Naive thymus-derived CD4-positive, alpha-beta T cell (primary cell): Measurements from ENCODE around the gene RNGTT. TPM values are rescaled to one million over a fixed set of nuclear protein-coding genes. Genes with fewer than 3 reads are reported as not detected.

Experiments
- ATAC-seq: fragments of 150-1000 bp; cut with Tn5 transposase; 2 replicates; pipeline ENCODE4 v1.10.0; 2021; ENCODE audit warnings: mild to moderate bottlenecking, moderate library complexity
- CTCF ChIA-PET: fragments of 350-600 bp; sonication (Branson Sonifier 250); formaldehyde crosslinking; loops from one replicate; lab custom pipeline; 2021; ENCODE audit warnings: antibody characterized with exemption; lab: Charles Lee
- POLR2A ChIA-PET: fragments of 350-600 bp; sonication (Branson Sonifier 250); formaldehyde crosslinking; loops from one replicate; lab custom pipeline; 2021; ENCODE audit warnings: antibody characterized with exemption, inconsistent platforms; lab: Charles Lee
- DNase-seq, 9 donors: peaks; one replicate each; pipeline versions ENCODE4 v3.0.0 to v3.0.0-alpha.2; 2020 to 2022; ENCODE audit warnings: mixed read lengths in 1 of 9
- H3K27ac ChIP-seq: one replicate; pipeline ENCODE4 v1.7.0; 2013; ENCODE audit warnings: mild to moderate bottlenecking, low read depth, low read length, moderate library complexity
- H3K27me3 ChIP-seq, 2 donors: one replicate each; pipeline ENCODE4 v1.7.0; 2013; ENCODE audit warnings: low read length in 2 of 2, mild to moderate bottlenecking in 2 of 2, moderate library complexity in 2 of 2; ENCODE audit not compliant: control insufficient read depth in 2 of 2, insufficient read depth in 2 of 2
- H3K36me3 ChIP-seq, 3 experiments: 1 replicate in 2 of 3; 2 replicates in 1 of 3; pipeline ENCODE4 v1.7.0; 2013; ENCODE audit warnings: low read length in 3 of 3, mild to moderate bottlenecking in 3 of 3, moderate library complexity in 1 of 3; ENCODE audit not compliant: insufficient read depth in 3 of 3, control insufficient read depth in 2 of 3
- H3K4me1 ChIP-seq, 2 donors: one replicate each; pipeline ENCODE4 v1.7.0; 2013; ENCODE audit warnings: low read length in 2 of 2, mild to moderate bottlenecking in 2 of 2, moderate library complexity in 1 of 2; ENCODE audit not compliant: control insufficient read depth in 2 of 2, insufficient read depth in 2 of 2
- H3K4me3 ChIP-seq: 2 replicates; pipeline ENCODE4 v1.7.0; 2013; ENCODE audit warnings: mild to moderate bottlenecking, low read length
- H3K9me3 ChIP-seq, 3 experiments: 1 replicate in 2 of 3; 2 replicates in 1 of 3; pipeline ENCODE4 v1.7.0; 2013; ENCODE audit warnings: low read length in 3 of 3; ENCODE audit not compliant: control insufficient read depth in 2 of 3
- H3K27ac Mint-ChIP-seq, 9 donors: one replicate each; pipeline ENCODE4 v1.8.0; 2020 to 2022; ENCODE audit warnings: mixed read lengths in 9 of 9, mild to moderate bottlenecking in 8 of 9, moderate library complexity in 5 of 9, inconsistent platforms in 2 of 9
- H3K27me3 Mint-ChIP-seq, 5 donors: one replicate each; pipeline ENCODE4 v1.8.0; 2021 to 2022; ENCODE audit warnings: mixed read lengths in 5 of 5, mild to moderate bottlenecking in 1 of 5
- H3K36me3 Mint-ChIP-seq, 5 donors: one replicate each; pipeline ENCODE4 v1.8.0; 2020 to 2022; ENCODE audit warnings: mixed read lengths in 5 of 5, mild to moderate bottlenecking in 3 of 5, inconsistent platforms in 1 of 5
- H3K4me1 Mint-ChIP-seq, 7 donors: one replicate each; pipeline ENCODE4 v1.8.0; 2020 to 2022; ENCODE audit warnings: mixed read lengths in 7 of 7, mild to moderate bottlenecking in 3 of 7, inconsistent platforms in 1 of 7
- H3K4me3 Mint-ChIP-seq, 10 donors: one replicate each; pipeline ENCODE4 v1.8.0; 2020 to 2022; ENCODE audit warnings: mild to moderate bottlenecking in 10 of 10, mixed read lengths in 10 of 10, moderate library complexity in 6 of 10, inconsistent platforms in 2 of 10
- H3K9me3 Mint-ChIP-seq, 11 donors: one replicate each; pipeline ENCODE4 v1.8.0; 2020 to 2022; ENCODE audit warnings: mixed read lengths in 11 of 11, mild to moderate bottlenecking in 4 of 11, inconsistent platforms in 1 of 11, moderate library complexity in 1 of 11
- intact Hi-C, 2 donors: fragments of 100-400 bp; cut with micrococcal nuclease; formaldehyde crosslinking; loops; one replicate each; pipeline ENCODE4 v1.15.1; 2023
- polyA plus RNA-seq, 2 donors: library from polyadenylated mRNA; unstranded; fragments of 300-500 nt; fragmentation: Illumina TruSeq; gene quantifications; one replicate each; pipeline ENCODE4 v1.2.3, GENCODE V29; 2021
- total RNA-seq, 6 experiments: library from RNA in 5 of 6; stranded (reverse) in 5 of 6; gene quantifications; 1 replicate in 5 of 6; 2 replicates in 1 of 6; pipeline ENCODE4 v1.2.3 and lab custom pipeline; 2021 to 2026

Gene RNGTT
- total and polyA plus RNA-seq, 7 experiments from 2014 or later, result 15.4 to 26.5 (median 19.3) TPM

- Histone ChIP-seq H3K4me3 (no peak overlapping the region), H3K36me3 (peaks cover 0 to 12% (median 0%) of the 10 kb centered on the region in 3 experiments), H3K27me3 (no peaks in the 10 kb centered on the region), H3K4me1 (no peaks in the 10 kb centered on the region), H3K9me3 (peaks cover 0 to 22% (median 0%) of the 10 kb centered on the region in 3 experiments), H3K27ac (no peak overlapping the region)
- Mint-ChIP-seq H3K36me3 (peaks cover 17 to 90% (median 73%) of the 10 kb centered on the region in 5 donors), H3K4me1 (peaks cover 0 to 6% (median 0%) of the 10 kb centered on the region in 7 donors), H3K27me3 (no peaks in the 10 kb centered on the region), H3K27ac (no peak overlapping the region), H3K4me3 (no peak overlapping the region), H3K9me3 (peaks cover 4 to 57% (median 43%) of the 10 kb centered on the region in 11 donors)
- ChIA-PET POLR2A (no interaction called here), CTCF (no interaction called here)
- ATAC-seq, result no peak
- intact Hi-C loops, result no loop called here
- DNase-seq, result no peak
These were observed 299.6 kb downstream of the RNGTT start for GRCh38 chr6:88663801-88664200.

DNA sequence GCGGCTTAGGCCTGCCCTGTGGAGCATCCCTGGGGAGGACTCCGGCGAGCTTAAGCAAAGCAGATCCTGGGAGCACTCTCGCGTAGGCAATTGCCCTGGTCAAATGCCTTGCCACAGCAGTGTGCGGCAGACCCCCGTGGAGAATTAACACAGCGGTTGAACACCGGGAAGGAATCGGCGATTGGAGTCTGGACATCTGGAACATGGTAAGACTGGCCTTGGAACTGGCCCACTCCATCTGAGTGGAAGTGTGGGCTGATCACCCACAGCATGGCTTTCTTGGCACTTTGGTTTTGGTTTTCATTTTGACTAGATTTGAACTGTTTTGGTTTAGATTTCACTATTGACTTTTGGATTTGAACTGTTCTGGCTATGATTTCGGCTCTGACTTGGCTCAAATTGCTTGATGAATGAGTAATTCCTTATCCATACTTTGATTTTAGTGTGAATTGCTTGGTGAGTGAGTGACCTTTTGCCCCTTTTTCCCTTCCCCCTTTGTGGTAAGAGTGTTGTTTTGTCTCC, 300.7 kb downstream of the RNGTT start:
- intact Hi-C loops, result no loop called here
- ATAC-seq (no peak), DNase-seq (no peak)
- H3K9me3 ChIP-seq, result peaks cover 0 to 25% (median 0%) of the 10 kb centered on the region in 3 experiments
- H3K27ac ChIP-seq, result no peak overlapping the region
- H3K4me3 ChIP-seq, result no peak overlapping the region
- Mint-ChIP-seq H3K27ac (no peak overlapping the region), H3K4me3 (no peak overlapping the region), H3K9me3 (peaks cover 7 to 68% (median 42%) of the 10 kb centered on the region in 11 donors), H3K27me3 (no peaks in the 10 kb centered on the region), H3K4me1 (peaks cover 0 to 6% (median 0%) of the 10 kb centered on the region in 7 donors), H3K36me3 (peaks cover 23 to 93% (median 78%) of the 10 kb centered on the region in 5 donors)
- ChIA-PET POLR2A (no interaction called here), CTCF (no interaction called here)
- peaks cover 0 to 14% (median 0%) of the 10 kb centered on the region in 3 experiments for H3K36me3 ChIP-seq
- H3K27me3 ChIP-seq, result no peaks in the 10 kb centered on the region
- no peaks in the 10 kb centered on the region for H3K4me1 ChIP-seq

- Histone ChIP-seq H3K4me3 (no peak overlapping the region), H3K36me3 (peaks cover 0 to 16% (median 0%) of the 10 kb centered on the region in 3 experiments), H3K9me3 (peaks cover 0 to 25% (median 0%) of the 10 kb centered on the region in 3 experiments), H3K4me1 (no peaks in the 10 kb centered on the region), H3K27me3 (no peaks in the 10 kb centered on the region), H3K27ac (no peak overlapping the region)
- CTCF ChIA-PET, result no interaction called here
- ATAC-seq (no peak), DNase-seq (no peak)
- POLR2A ChIA-PET, result no interaction called here
- Mint-ChIP-seq H3K9me3 (peaks cover 7 to 73% (median 41%) of the 10 kb centered on the region in 11 donors), H3K27me3 (no peaks in the 10 kb centered on the region), H3K4me3 (no peak overlapping the region), H3K27ac (no peak overlapping the region), H3K4me1 (peaks cover 0 to 6% (median 2%) of the 10 kb centered on the region in 7 donors), H3K36me3 (peaks cover 26 to 94% (median 80%) of the 10 kb centered on the region in 5 donors)
- intact Hi-C loops, result no loop called here
These were observed 301.2 kb downstream of the RNGTT start for GRCh38 chr6:88662163-88662580.

DNA sequence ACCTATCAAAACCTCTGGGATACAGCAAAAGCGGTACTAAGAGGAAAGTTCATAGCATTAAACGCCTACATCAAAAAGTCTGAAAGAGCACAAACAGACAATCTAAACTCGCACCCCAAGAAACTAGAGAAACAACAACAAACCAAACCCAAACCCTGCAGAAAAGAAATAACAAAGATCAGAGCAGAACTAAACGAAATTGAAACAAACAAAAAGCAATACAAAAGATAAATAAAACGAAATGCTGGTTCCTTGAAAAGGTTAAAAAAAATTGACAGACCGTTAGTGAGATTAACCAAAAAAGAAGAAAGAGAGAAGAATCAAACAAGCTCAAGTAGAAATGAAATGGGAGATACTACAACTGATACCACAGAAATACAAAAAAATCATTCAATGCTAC, 302.3 kb downstream of the RNGTT start:
- peaks cover 28 to 94% (median 77%) of the 10 kb centered on the region in 5 donors for H3K36me3 Mint-ChIP-seq
- no peaks in the 10 kb centered on the region for H3K27me3 Mint-ChIP-seq
- H3K4me3 Mint-ChIP-seq, result no peak overlapping the region

GRCh38 chr6:88655586-88655985, 307.8 kb downstream of the RNGTT start:
- ChIA-PET POLR2A (no interaction called here), CTCF (no interaction called here)
- Histone ChIP-seq H3K4me1 (no peaks in the 10 kb centered on the region), H3K36me3 (peaks cover 0 to 9% (median 0%) of the 10 kb centered on the region in 3 experiments), H3K27ac (no peak overlapping the region), H3K27me3 (no peaks in the 10 kb centered on the region), H3K4me3 (no peak overlapping the region), H3K9me3 (peaks cover 0 to 15% (median 0%) of the 10 kb centered on the region in 3 experiments)
- intact Hi-C loops, result no loop called here
- Mint-ChIP-seq H3K4me3 (no peak overlapping the region), H3K9me3 (peaks cover 3 to 44% (median 17%) of the 10 kb centered on the region in 11 donors), H3K27me3 (no peaks in the 10 kb centered on the region), H3K36me3 (peaks cover 18 to 68% (median 48%) of the 10 kb centered on the region in 5 donors), H3K4me1 (peaks cover 0 to 10% (median 0%) of the 10 kb centered on the region in 7 donors), H3K27ac (no peak overlapping the region)
- DNase-seq, result no peak
- ATAC-seq, result no peak

More for the DNA sequence above, 302.3 kb downstream of the RNGTT start:
- no peak for ATAC-seq
- H3K4me1 Mint-ChIP-seq, result peaks cover 0 to 6% (median 4%) of the 10 kb centered on the region in 7 donors
- intact Hi-C loops, result no loop called here
- H3K27ac ChIP-seq, result no peak overlapping the region
- ChIA-PET CTCF (no interaction called here), POLR2A (no interaction called here)
- DNase-seq, result no peak
- no peak overlapping the region for H3K27ac Mint-ChIP-seq
- H3K27me3 ChIP-seq, result no peaks in the 10 kb centered on the region
- peaks cover 0 to 25% (median 0%) of the 10 kb centered on the region in 3 experiments for H3K9me3 ChIP-seq
- H3K4me1 ChIP-seq, result no peaks in the 10 kb centered on the region
- peaks cover 7 to 83% (median 39%) of the 10 kb centered on the region in 11 donors for H3K9me3 Mint-ChIP-seq
- H3K36me3 ChIP-seq, result peaks cover 0 to 12% (median 0%) of the 10 kb centered on the region in 3 experiments
- H3K4me3 ChIP-seq, result no peak overlapping the region

DNA sequence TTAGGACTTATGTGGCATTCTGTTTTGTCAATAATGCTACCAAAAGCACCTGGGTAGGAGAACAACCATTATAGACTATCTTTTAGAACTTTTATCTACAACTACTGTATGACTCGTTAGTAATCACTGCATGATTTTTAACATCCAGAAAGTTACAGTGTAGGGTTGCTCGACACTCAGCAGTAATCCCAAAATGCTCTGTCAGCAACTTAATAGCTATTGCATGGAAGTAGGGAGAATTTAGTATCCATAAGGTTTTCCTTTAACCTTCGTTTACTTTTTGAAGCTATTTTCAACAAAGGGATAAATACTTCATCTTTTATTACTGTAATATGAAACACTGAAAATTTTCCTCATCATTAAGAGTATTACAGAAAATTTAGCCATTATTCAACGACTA, 309.5 kb downstream of the RNGTT start:
- Histone ChIP-seq H3K9me3 (peaks cover 0 to 3% (median 0%) of the 10 kb centered on the region in 3 experiments), H3K27me3 (no peaks in the 10 kb centered on the region), H3K27ac (no peak overlapping the region), H3K4me3 (no peak overlapping the region), H3K4me1 (no peaks in the 10 kb centered on the region), H3K36me3 (peaks cover 0 to 9% (median 0%) of the 10 kb centered on the region in 3 experiments)
- intact Hi-C loops, result no loop called here
- no peak overlapping the region for H3K4me3 Mint-ChIP-seq
- H3K4me1 Mint-ChIP-seq, result peaks cover 0 to 10% (median 0%) of the 10 kb centered on the region in 7 donors
- ChIA-PET POLR2A (interaction anchor here (0.7 kb wide), 1 partner anchor 296 kb away, joined by 3 read pairs; no protein-coding TSS in a partner anchor), CTCF (no interaction called here)
- no peaks in the 10 kb centered on the region for H3K27me3 Mint-ChIP-seq
- H3K9me3 Mint-ChIP-seq, result peaks cover 2 to 31% (median 9%) of the 10 kb centered on the region in 11 donors
- DNase-seq, result no peak
- peaks cover 8 to 61% (median 39%) of the 10 kb centered on the region in 5 donors for H3K36me3 Mint-ChIP-seq
- no peak for ATAC-seq
- no peak overlapping the region for H3K27ac Mint-ChIP-seq
